Naive thymus-derived CD4-positive, alpha-beta T cell (primary cell): Measurements from ENCODE around the gene PTEN. TPM values are rescaled to one million over a fixed set of nuclear protein-coding genes. Genes with fewer than 3 reads are reported as not detected.
A peak's percentile ranks its signal among the peaks of the same experiment; 100 is the strongest.
"Not testable (repeated sequence)": the region's sequence is repeated elsewhere in the genome, so short reads cannot be mapped to it uniquely, and the experiment has no call there.

Source experiments
- ATAC-seq: fragments of 150-1000 bp; cut with Tn5 transposase; 2 replicates; pipeline ENCODE4 v1.10.0; 2021; ENCODE audit warnings: mild to moderate bottlenecking, moderate library complexity
- CTCF ChIA-PET: fragments of 350-600 bp; sonication (Branson Sonifier 250); formaldehyde crosslinking; loops from one replicate; lab custom pipeline; 2021; ENCODE audit warnings: antibody characterized with exemption; lab: Charles Lee
- POLR2A ChIA-PET: fragments of 350-600 bp; sonication (Branson Sonifier 250); formaldehyde crosslinking; loops from one replicate; lab custom pipeline; 2021; ENCODE audit warnings: antibody characterized with exemption, inconsistent platforms; lab: Charles Lee
- DNase-seq, 9 donors: peaks; one replicate each; pipeline versions ENCODE4 v3.0.0 to v3.0.0-alpha.2; 2020 to 2022; ENCODE audit warnings: mixed read lengths in 1 of 9
- H3K27ac ChIP-seq: one replicate; pipeline ENCODE4 v1.7.0; 2013; ENCODE audit warnings: mild to moderate bottlenecking, low read depth, low read length, moderate library complexity
- H3K27me3 ChIP-seq, 2 donors: one replicate each; pipeline ENCODE4 v1.7.0; 2013; ENCODE audit warnings: low read length in 2 of 2, mild to moderate bottlenecking in 2 of 2, moderate library complexity in 2 of 2; ENCODE audit not compliant: control insufficient read depth in 2 of 2, insufficient read depth in 2 of 2
- H3K36me3 ChIP-seq, 3 experiments: 1 replicate in 2 of 3; 2 replicates in 1 of 3; pipeline ENCODE4 v1.7.0; 2013; ENCODE audit warnings: low read length in 3 of 3, mild to moderate bottlenecking in 3 of 3, moderate library complexity in 1 of 3; ENCODE audit not compliant: insufficient read depth in 3 of 3, control insufficient read depth in 2 of 3
- H3K4me1 ChIP-seq, 2 donors: one replicate each; pipeline ENCODE4 v1.7.0; 2013; ENCODE audit warnings: low read length in 2 of 2, mild to moderate bottlenecking in 2 of 2, moderate library complexity in 1 of 2; ENCODE audit not compliant: control insufficient read depth in 2 of 2, insufficient read depth in 2 of 2
- H3K4me3 ChIP-seq: 2 replicates; pipeline ENCODE4 v1.7.0; 2013; ENCODE audit warnings: mild to moderate bottlenecking, low read length
- H3K9me3 ChIP-seq, 3 experiments: 1 replicate in 2 of 3; 2 replicates in 1 of 3; pipeline ENCODE4 v1.7.0; 2013; ENCODE audit warnings: low read length in 3 of 3; ENCODE audit not compliant: control insufficient read depth in 2 of 3
- H3K27ac Mint-ChIP-seq, 9 donors: one replicate each; pipeline ENCODE4 v1.8.0; 2020 to 2022; ENCODE audit warnings: mixed read lengths in 9 of 9, mild to moderate bottlenecking in 8 of 9, moderate library complexity in 5 of 9, inconsistent platforms in 2 of 9
- H3K27me3 Mint-ChIP-seq, 5 donors: one replicate each; pipeline ENCODE4 v1.8.0; 2021 to 2022; ENCODE audit warnings: mixed read lengths in 5 of 5, mild to moderate bottlenecking in 1 of 5
- H3K36me3 Mint-ChIP-seq, 5 donors: one replicate each; pipeline ENCODE4 v1.8.0; 2020 to 2022; ENCODE audit warnings: mixed read lengths in 5 of 5, mild to moderate bottlenecking in 3 of 5, inconsistent platforms in 1 of 5
- H3K4me1 Mint-ChIP-seq, 7 donors: one replicate each; pipeline ENCODE4 v1.8.0; 2020 to 2022; ENCODE audit warnings: mixed read lengths in 7 of 7, mild to moderate bottlenecking in 3 of 7, inconsistent platforms in 1 of 7
- H3K4me3 Mint-ChIP-seq, 10 donors: one replicate each; pipeline ENCODE4 v1.8.0; 2020 to 2022; ENCODE audit warnings: mild to moderate bottlenecking in 10 of 10, mixed read lengths in 10 of 10, moderate library complexity in 6 of 10, inconsistent platforms in 2 of 10
- H3K9me3 Mint-ChIP-seq, 11 donors: one replicate each; pipeline ENCODE4 v1.8.0; 2020 to 2022; ENCODE audit warnings: mixed read lengths in 11 of 11, mild to moderate bottlenecking in 4 of 11, inconsistent platforms in 1 of 11, moderate library complexity in 1 of 11
- intact Hi-C, 2 donors: fragments of 100-400 bp; cut with micrococcal nuclease; formaldehyde crosslinking; loops; one replicate each; pipeline ENCODE4 v1.15.1; 2023
- polyA plus RNA-seq, 2 donors: library from polyadenylated mRNA; unstranded; fragments of 300-500 nt; fragmentation: Illumina TruSeq; gene quantifications; one replicate each; pipeline ENCODE4 v1.2.3, GENCODE V29; 2021
- total RNA-seq, 6 experiments: library from RNA in 5 of 6; stranded (reverse) in 5 of 6; gene quantifications; 1 replicate in 5 of 6; 2 replicates in 1 of 6; pipeline ENCODE4 v1.2.3 and lab custom pipeline; 2021 to 2026

The PTEN gene
- total and polyA plus RNA-seq, 7 experiments from 2014 or later, result 24.0 to 109 (median 86.2) TPM

DNA sequence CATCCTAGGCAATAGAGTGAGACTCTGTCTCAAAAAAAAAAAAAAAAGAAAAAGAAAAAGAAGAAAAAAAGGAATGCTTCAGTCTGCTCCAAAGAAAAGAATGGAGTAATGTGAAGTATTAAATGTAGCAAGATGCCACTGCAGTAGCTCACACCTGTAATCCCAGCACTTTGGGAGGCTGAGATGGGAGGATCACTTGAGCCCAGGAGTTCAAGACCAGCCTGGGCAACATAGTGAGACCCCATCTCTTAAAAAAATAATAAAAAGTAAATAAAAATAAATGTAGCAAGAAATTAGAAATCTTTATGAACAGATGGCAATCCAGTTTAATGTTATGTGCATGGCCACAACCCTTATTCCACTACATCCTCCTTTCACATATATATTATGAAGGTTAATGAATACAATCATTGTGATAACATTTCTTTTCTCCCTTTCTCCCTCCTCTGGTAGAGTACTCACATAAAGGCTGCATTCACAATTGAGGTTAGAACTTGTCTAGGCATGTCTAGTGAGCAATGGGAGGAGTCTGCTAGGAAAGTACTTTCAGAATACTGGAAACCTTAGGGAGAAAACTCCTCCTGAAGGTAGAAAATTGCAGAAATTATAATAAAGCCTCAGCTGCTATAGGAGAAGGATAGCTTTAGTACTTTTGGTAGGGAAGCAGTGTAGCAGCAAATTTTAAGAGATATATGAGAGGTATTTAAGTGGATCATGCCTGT, 20.5 kb upstream of the PTEN start:
- POLR2A ChIA-PET, result no interaction called here

DNA sequence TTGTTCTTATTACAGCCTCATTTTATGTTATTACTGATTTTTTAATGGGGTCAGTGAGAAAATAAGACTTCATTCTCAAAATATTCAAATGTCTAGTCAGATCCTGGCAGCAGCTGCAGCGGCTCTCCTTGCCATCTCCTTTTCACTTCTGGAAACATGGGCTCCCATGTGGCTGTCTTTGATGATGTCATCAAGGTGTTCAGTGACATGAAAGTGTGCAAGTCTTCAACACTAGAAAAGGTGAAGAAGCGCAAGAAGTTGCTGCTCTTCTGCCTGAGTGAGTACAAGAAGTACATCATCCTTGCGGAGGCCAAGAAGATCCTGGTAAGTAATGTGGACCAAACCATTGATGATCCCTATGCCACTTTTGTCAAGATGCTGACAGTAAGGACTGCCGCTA, 19.7 kb upstream of the PTEN start:
- no peak for ATAC-seq
- Mint-ChIP-seq H3K27ac (peak overlapping the region in 1 of 9 donors; percentile 52), H3K27me3 (peaks cover 0 to 5% (median 0%) of the 10 kb centered on the region in 5 donors), H3K36me3 (peaks cover 0 to 8% (median 0%) of the 10 kb centered on the region in 5 donors), H3K9me3 (no peaks in the 10 kb centered on the region), H3K4me3 (no peak overlapping the region), H3K4me1 (peaks cover 0 to 16% (median 0%) of the 10 kb centered on the region in 7 donors)
- Histone ChIP-seq H3K4me3 (no peak overlapping the region), H3K9me3 (no peaks in the 10 kb centered on the region), H3K27me3 (no peaks in the 10 kb centered on the region), H3K27ac (no peak overlapping the region), H3K4me1 (no peaks in the 10 kb centered on the region), H3K36me3 (no peaks in the 10 kb centered on the region)
- CTCF ChIA-PET, result no interaction called here
- POLR2A ChIA-PET, result no interaction called here
- intact Hi-C loops, result loop anchor here in 1 of 2 donors (2.0 kb wide), 1 partner anchor 25 kb away; the partner anchor contains the start of gene ATAD1
- no peak for DNase-seq

More for the DNA sequence above, 20.5 kb upstream of the PTEN start:
- no peaks in the 10 kb centered on the region for H3K4me1 ChIP-seq
- H3K27me3 ChIP-seq, result no peaks in the 10 kb centered on the region
- Mint-ChIP-seq H3K27me3 (peaks cover 0 to 4% (median 0%) of the 10 kb centered on the region in 5 donors), H3K4me3 (peak overlapping the region in 1 of 10 donors; percentile 10), H3K9me3 (no peaks in the 10 kb centered on the region), H3K4me1 (peaks cover 0 to 16% (median 0%) of the 10 kb centered on the region in 7 donors), H3K36me3 (peaks cover 0 to 8% (median 0%) of the 10 kb centered on the region in 5 donors), H3K27ac (peak overlapping the region in 1 of 9 donors; percentile 74)
- intact Hi-C loops, result loop anchor here in 1 of 2 donors (2.0 kb wide), 1 partner anchor 24 kb away; the partner anchor contains the start of gene ATAD1
- no peak overlapping the region for H3K4me3 ChIP-seq
- no peaks in the 10 kb centered on the region for H3K9me3 ChIP-seq
- CTCF ChIA-PET, result no interaction called here
- H3K27ac ChIP-seq, result no peak overlapping the region
- no peaks in the 10 kb centered on the region for H3K36me3 ChIP-seq
- no peak for DNase-seq
- ATAC-seq, result no peak

- CTCF ChIA-PET, result no interaction called here
- H3K27me3 Mint-ChIP-seq, result peaks cover 0 to 5% (median 0%) of the 10 kb centered on the region in 5 donors
- intact Hi-C loops, result no loop called here
- no peaks in the 10 kb centered on the region for H3K27me3 ChIP-seq
- H3K4me3 ChIP-seq, result no peak overlapping the region
- no peaks in the 10 kb centered on the region for H3K9me3 ChIP-seq
- H3K27ac ChIP-seq, result no peak overlapping the region
- H3K36me3 Mint-ChIP-seq, result peaks cover 0 to 8% (median 0%) of the 10 kb centered on the region in 5 donors
- DNase-seq (no peak), ATAC-seq (no peak)
- peaks cover 0 to 17% (median 0%) of the 10 kb centered on the region in 7 donors for H3K4me1 Mint-ChIP-seq
- no peaks in the 10 kb centered on the region for H3K9me3 Mint-ChIP-seq
- H3K4me3 Mint-ChIP-seq, result no peak overlapping the region
- POLR2A ChIA-PET, result no interaction called here
- no peaks in the 10 kb centered on the region for H3K4me1 ChIP-seq
- H3K36me3 ChIP-seq, result no peaks in the 10 kb centered on the region
- H3K27ac Mint-ChIP-seq, result no peak overlapping the region
Observed at GRCh38 chr10:87844837-87845623, 18.4 kb upstream of the PTEN start.

GRCh38 chr10:87845624-87845998, 17.8 kb upstream of the PTEN start:
- H3K9me3 ChIP-seq, result no peaks in the 10 kb centered on the region
- no peak overlapping the region for H3K4me3 ChIP-seq
- H3K36me3 ChIP-seq, result no peaks in the 10 kb centered on the region
- CTCF ChIA-PET, result no interaction called here
- ATAC-seq (no peak), DNase-seq (no peak)
- H3K9me3 Mint-ChIP-seq, result no peaks in the 10 kb centered on the region
- POLR2A ChIA-PET, result no interaction called here
- intact Hi-C loops, result no loop called here
- no peak overlapping the region for H3K27ac ChIP-seq
- no peak overlapping the region for H3K27ac Mint-ChIP-seq
- peaks cover 0 to 20% (median 0%) of the 10 kb centered on the region in 7 donors for H3K4me1 Mint-ChIP-seq
- peaks cover 0 to 8% (median 0%) of the 10 kb centered on the region in 5 donors for H3K27me3 Mint-ChIP-seq
- no peaks in the 10 kb centered on the region for H3K27me3 ChIP-seq
- no peak overlapping the region for H3K4me3 Mint-ChIP-seq
- H3K36me3 Mint-ChIP-seq, result peaks cover 0 to 8% (median 0%) of the 10 kb centered on the region in 5 donors
- H3K4me1 ChIP-seq, result no peaks in the 10 kb centered on the region

- no peak overlapping the region for H3K27ac ChIP-seq
- Mint-ChIP-seq H3K36me3 (peaks cover 0 to 8% (median 0%) of the 10 kb centered on the region in 5 donors), H3K9me3 (no peaks in the 10 kb centered on the region), H3K4me1 (peaks cover 2 to 24% (median 4%) of the 10 kb centered on the region in 7 donors), H3K27me3 (peaks cover 0 to 8% (median 0%) of the 10 kb centered on the region in 5 donors), H3K27ac (no peak overlapping the region), H3K4me3 (no peak overlapping the region)
- DNase-seq (no peak), ATAC-seq (no peak)
- POLR2A ChIA-PET, result no interaction called here
- no peaks in the 10 kb centered on the region for H3K27me3 ChIP-seq
- no peaks in the 10 kb centered on the region for H3K36me3 ChIP-seq
- no peak overlapping the region for H3K4me3 ChIP-seq
- intact Hi-C loops, result no loop called here
- H3K4me1 ChIP-seq, result no peaks in the 10 kb centered on the region
- H3K9me3 ChIP-seq, result no peaks in the 10 kb centered on the region
- CTCF ChIA-PET, result interaction anchor here (0.7 kb wide), 1 partner anchor 322 kb away, joined by 7 read pairs; no protein-coding TSS in a partner anchor
Observed at GRCh38 chr10:87846023-87846422, 17.4 kb upstream of the PTEN start.

- H3K9me3 ChIP-seq, ATAC-seq, intact Hi-C loops, H3K4me3 Mint-ChIP-seq, H3K4me1 ChIP-seq, H3K27ac Mint-ChIP-seq, H3K36me3 Mint-ChIP-seq, H3K27me3 ChIP-seq, H3K4me3 ChIP-seq, H3K36me3 ChIP-seq, DNase-seq, H3K9me3 Mint-ChIP-seq, H3K27me3 Mint-ChIP-seq, H3K27ac ChIP-seq: not testable (repeated sequence)
- CTCF ChIA-PET, result interaction anchor here (0.7 kb wide), 2 partner anchors 15 to 323 kb away, joined by 5 to 7 read pairs; no protein-coding TSS in a partner anchor
- POLR2A ChIA-PET, result interaction anchor here (0.5 kb wide), 1 partner anchor 832 kb away, joined by 4 read pairs; no protein-coding TSS in a partner anchor
- H3K4me1 Mint-ChIP-seq, result peaks cover 4 to 26% (median 7%) of the 10 kb centered on the region in 7 donors
Observed at GRCh38 chr10:87846711-87847110, 16.7 kb upstream of the PTEN start.
